Liver (tissue), 9 donors: ENCODE measurements around the gene RAD51B. TPM values are rescaled to one million over a fixed set of nuclear protein-coding genes. Genes with fewer than 3 reads are reported as not detected.

Experiments
- DNase-seq: peaks from one replicate; pipeline ENCODE4 v3.0.0-alpha.2; 2017; ENCODE audit warnings: low spot score
- H3K27ac ChIP-seq, 2 donors: one replicate each; pipeline ENCODE4 v1.7.0; 2013; ENCODE audit warnings: inconsistent platforms in 2 of 2, low read length in 2 of 2, control low read depth in 1 of 2, low read depth in 1 of 2, mild to moderate bottlenecking in 1 of 2
- H3K27me3 ChIP-seq, 4 donors: one replicate each; pipeline versions ENCODE4 v1.6.1 to v1.7.0; 2013; ENCODE audit warnings: low read length in 3 of 4, inconsistent platforms in 1 of 4, mild to moderate bottlenecking in 1 of 4, moderate library complexity in 1 of 4; ENCODE audit not compliant: control insufficient read depth in 4 of 4, insufficient read depth in 4 of 4
- H3K36me3 ChIP-seq, 4 donors: one replicate each; pipeline versions ENCODE4 v1.6.1 to v1.7.0; 2013; ENCODE audit warnings: low read length in 3 of 4, mild to moderate bottlenecking in 3 of 4, low read depth in 1 of 4, moderate library complexity in 1 of 4; ENCODE audit not compliant: control insufficient read depth in 4 of 4, insufficient read depth in 3 of 4
- H3K4me1 ChIP-seq, 4 donors: one replicate each; pipeline versions ENCODE4 v1.6.1 to v1.7.0; 2013; ENCODE audit warnings: low read length in 3 of 4, mild to moderate bottlenecking in 3 of 4, moderate library complexity in 1 of 4; ENCODE audit not compliant: control insufficient read depth in 4 of 4, insufficient read depth in 4 of 4
- H3K4me3 ChIP-seq, 3 donors: one replicate each; pipeline versions ENCODE4 v1.6.1 to v1.7.0; 2013; ENCODE audit warnings: low read length in 3 of 3, control low read depth in 1 of 3, low read depth in 1 of 3, mild to moderate bottlenecking in 1 of 3
- H3K9ac ChIP-seq, 2 donors: one replicate each; pipeline ENCODE4 v1.7.0; 2013; ENCODE audit warnings: low read length in 2 of 2, mild to moderate bottlenecking in 2 of 2, moderate library complexity in 2 of 2, control low read depth in 1 of 2, low read depth in 1 of 2
- H3K9me3 ChIP-seq, 4 donors: one replicate each; pipeline versions ENCODE4 v1.6.1 to v1.7.0; 2013; ENCODE audit warnings: low read length in 3 of 4; ENCODE audit not compliant: control insufficient read depth in 4 of 4
- FOXA1 ChIP-seq: IDR thresholded peaks from 2 replicates; pipeline ENCODE4 v1.6.1; 2016; ENCODE audit warnings: antibody characterized with exemption
- GABPA ChIP-seq, 2 donors: IDR thresholded peaks in 1 of 2; conservative IDR thresholded peaks in 1 of 2; 2 replicates each; pipeline ENCODE4 v1.6.1; 2016; ENCODE audit warnings: antibody characterized with exemption in 2 of 2, mild to moderate bottlenecking in 1 of 2, moderate library complexity in 1 of 2
- HNF4A ChIP-seq, 2 donors: conservative IDR thresholded peaks; 2 replicates each; pipeline ENCODE4 v1.6.1; 2016; ENCODE audit warnings: antibody characterized with exemption in 2 of 2, mild to moderate bottlenecking in 2 of 2
- HNF4G ChIP-seq: IDR thresholded peaks from 2 replicates; pipeline ENCODE4 v1.6.1; 2016; ENCODE audit warnings: antibody characterized with exemption
- JUND ChIP-seq, 2 donors: IDR thresholded peaks; 2 replicates each; pipeline ENCODE4 v1.6.1; 2016; ENCODE audit warnings: antibody characterized with exemption in 2 of 2
- RAD21 ChIP-seq, 2 donors: IDR thresholded peaks; 2 replicates each; pipeline ENCODE4 v1.6.1; 2016; ENCODE audit warnings: antibody characterized with exemption in 2 of 2, mild to moderate bottlenecking in 2 of 2
- RXRA ChIP-seq, 2 donors: IDR thresholded peaks; 2 replicates each; pipeline ENCODE4 v1.6.1; 2017 to 2018; ENCODE audit warnings: antibody characterized with exemption in 2 of 2, mild to moderate bottlenecking in 1 of 2
- SP1 ChIP-seq: IDR thresholded peaks from 2 replicates; pipeline ENCODE4 v1.6.1; 2018; ENCODE audit warnings: antibody characterized with exemption, mild to moderate bottlenecking
- TAF1 ChIP-seq: conservative IDR thresholded peaks from 2 replicates; pipeline ENCODE4 v1.6.1; 2016; ENCODE audit warnings: antibody characterized with exemption, mild to moderate bottlenecking
- WGBS: extraction: QIAGEN DNeasy Blood & Tissue Kit; methylation state at CpG from one replicate; pipeline ENCODE4 v1.1.7; 2013; 5-methylcytosine and 5-hydroxymethylcytosine counted together
- polyA plus RNA-seq, 2 donors: library from polyadenylated mRNA; stranded (reverse) in 1 of 2; unstranded in 1 of 2; fragments of 200-250 nt in 1 of 2; fragments of >200 nt in 1 of 2; fragmentation: Nextera tagmentation in 1 of 2; extraction: Ambion mirVana in 1 of 2; gene quantifications; one replicate each; pipeline versions ENCODE4 v1.2.1 to v1.2.3, GENCODE V29; 2013 to 2015
- total RNA-seq, 2 donors: library from RNA; depleted of rRNA; stranded (reverse); fragments of >200 nt; gene quantifications; one replicate each; pipeline ENCODE4 v1.2.3, GENCODE V29; 2014
- TF ChIP-seq, protein P1 (sequence below): IDR thresholded peaks from 2 replicates; pipeline ENCODE4 v1.6.1; 2016; ENCODE audit warnings: antibody characterized with exemption, mild to moderate bottlenecking
- TF ChIP-seq, protein P2 (sequence below): IDR thresholded peaks from 2 replicates; pipeline ENCODE4 v1.6.1; 2016; ENCODE audit warnings: antibody characterized with exemption
- TF ChIP-seq, protein P3 (sequence below): IDR thresholded peaks from 2 replicates; pipeline ENCODE4 v1.6.1; 2016; ENCODE audit warnings: antibody characterized with exemption
- TF ChIP-seq, protein P4 (sequence below): IDR thresholded peaks from 2 replicates; pipeline ENCODE4 v1.6.1; 2016; ENCODE audit warnings: antibody characterized with exemption
- donor health status: healthy.
- donor health status: healthy.
- donor health status: healthy.
- donor health status: healthy.
- donor health status: healthy.

RAD51B gene
- total and polyA plus RNA-seq, 4 donors = 0.81 to 12.9 (median 2.4) TPM

DNA sequence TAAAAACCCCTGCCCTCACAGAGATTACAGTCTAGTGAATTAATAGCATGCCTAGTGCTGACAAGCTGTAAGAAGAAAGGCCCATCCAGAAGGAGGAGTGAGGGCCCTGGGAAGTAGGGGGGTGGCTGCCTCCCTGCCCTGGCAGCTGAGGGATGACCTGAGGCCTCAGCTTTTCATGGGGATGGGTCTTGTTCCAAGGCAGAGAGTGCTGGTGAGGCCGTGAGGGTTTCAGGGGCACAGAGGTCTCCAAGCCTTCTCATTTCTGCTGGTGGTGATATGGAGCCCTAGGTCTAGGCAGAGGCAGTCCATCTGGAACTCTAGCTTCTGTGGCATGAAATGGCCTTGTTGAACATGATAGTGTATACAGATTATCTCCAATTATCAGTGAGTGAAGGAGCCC lies 858.9 kb downstream of the RAD51B start:
- DNase-seq = no peak
- H3K27ac ChIP-seq = no peak overlapping the region
- H3K27me3 ChIP-seq = no peaks in the 10 kb centered on the region
- 98% methylated on average over 1 of the region's 1 CpG for WGBS
- H3K4me1 ChIP-seq = peaks cover 4 to 19% (median 8%) of the 10 kb centered on the region in 4 donors
- no peaks in the 10 kb centered on the region for H3K36me3 ChIP-seq
- no peak overlapping the region for H3K4me3 ChIP-seq
- TF ChIP-seq, protein P1, sequence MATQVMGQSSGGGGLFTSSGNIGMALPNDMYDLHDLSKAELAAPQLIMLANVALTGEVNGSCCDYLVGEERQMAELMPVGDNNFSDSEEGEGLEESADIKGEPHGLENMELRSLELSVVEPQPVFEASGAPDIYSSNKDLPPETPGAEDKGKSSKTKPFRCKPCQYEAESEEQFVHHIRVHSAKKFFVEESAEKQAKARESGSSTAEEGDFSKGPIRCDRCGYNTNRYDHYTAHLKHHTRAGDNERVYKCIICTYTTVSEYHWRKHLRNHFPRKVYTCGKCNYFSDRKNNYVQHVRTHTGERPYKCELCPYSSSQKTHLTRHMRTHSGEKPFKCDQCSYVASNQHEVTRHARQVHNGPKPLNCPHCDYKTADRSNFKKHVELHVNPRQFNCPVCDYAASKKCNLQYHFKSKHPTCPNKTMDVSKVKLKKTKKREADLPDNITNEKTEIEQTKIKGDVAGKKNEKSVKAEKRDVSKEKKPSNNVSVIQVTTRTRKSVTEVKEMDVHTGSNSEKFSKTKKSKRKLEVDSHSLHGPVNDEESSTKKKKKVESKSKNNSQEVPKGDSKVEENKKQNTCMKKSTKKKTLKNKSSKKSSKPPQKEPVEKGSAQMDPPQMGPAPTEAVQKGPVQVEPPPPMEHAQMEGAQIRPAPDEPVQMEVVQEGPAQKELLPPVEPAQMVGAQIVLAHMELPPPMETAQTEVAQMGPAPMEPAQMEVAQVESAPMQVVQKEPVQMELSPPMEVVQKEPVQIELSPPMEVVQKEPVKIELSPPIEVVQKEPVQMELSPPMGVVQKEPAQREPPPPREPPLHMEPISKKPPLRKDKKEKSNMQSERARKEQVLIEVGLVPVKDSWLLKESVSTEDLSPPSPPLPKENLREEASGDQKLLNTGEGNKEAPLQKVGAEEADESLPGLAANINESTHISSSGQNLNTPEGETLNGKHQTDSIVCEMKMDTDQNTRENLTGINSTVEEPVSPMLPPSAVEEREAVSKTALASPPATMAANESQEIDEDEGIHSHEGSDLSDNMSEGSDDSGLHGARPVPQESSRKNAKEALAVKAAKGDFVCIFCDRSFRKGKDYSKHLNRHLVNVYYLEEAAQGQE = no peak
- no peak for TF ChIP-seq JUND (IDR thresholded peaks at IDR 0.05)
- no peak for TF ChIP-seq TAF1
- TF ChIP-seq HNF4G = no peak
- TF ChIP-seq, protein P2, sequence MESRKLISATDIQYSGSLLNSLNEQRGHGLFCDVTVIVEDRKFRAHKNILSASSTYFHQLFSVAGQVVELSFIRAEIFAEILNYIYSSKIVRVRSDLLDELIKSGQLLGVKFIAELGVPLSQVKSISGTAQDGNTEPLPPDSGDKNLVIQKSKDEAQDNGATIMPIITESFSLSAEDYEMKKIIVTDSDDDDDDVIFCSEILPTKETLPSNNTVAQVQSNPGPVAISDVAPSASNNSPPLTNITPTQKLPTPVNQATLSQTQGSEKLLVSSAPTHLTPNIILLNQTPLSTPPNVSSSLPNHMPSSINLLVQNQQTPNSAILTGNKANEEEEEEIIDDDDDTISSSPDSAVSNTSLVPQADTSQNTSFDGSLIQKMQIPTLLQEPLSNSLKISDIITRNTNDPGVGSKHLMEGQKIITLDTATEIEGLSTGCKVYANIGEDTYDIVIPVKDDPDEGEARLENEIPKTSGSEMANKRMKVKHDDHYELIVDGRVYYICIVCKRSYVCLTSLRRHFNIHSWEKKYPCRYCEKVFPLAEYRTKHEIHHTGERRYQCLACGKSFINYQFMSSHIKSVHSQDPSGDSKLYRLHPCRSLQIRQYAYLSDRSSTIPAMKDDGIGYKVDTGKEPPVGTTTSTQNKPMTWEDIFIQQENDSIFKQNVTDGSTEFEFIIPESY = no peak
- no peak for TF ChIP-seq SP1
- H3K9me3 ChIP-seq = no peaks in the 10 kb centered on the region
- no peak overlapping the region for H3K9ac ChIP-seq

DNA sequence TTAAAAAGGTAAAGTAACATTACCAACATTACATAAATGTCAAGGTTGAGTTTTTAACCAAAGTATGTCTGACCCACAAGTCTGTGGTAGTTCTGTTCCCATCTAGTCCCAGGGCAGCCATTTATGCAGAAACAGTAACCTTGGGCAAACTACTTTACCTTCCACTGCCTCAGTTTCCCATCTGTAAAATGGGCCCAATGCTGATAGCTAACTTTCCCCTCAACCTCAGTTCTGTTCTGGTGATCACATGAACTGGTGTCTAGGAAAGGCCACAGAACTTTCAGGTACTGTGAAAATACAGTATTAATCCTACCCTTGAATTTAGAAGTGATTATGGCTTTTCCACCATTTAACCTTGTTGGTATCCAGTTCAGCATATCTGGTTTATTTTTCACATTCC lies 859.7 kb downstream of the RAD51B start:
- Histone ChIP-seq H3K9ac (no peak overlapping the region), H3K27me3 (no peaks in the 10 kb centered on the region), H3K36me3 (no peaks in the 10 kb centered on the region), H3K9me3 (no peaks in the 10 kb centered on the region), H3K27ac (peak overlapping the region; percentile 80 to 86), H3K4me1 (peaks cover 4 to 18% (median 8%) of the 10 kb centered on the region in 4 donors), H3K4me3 (peak overlapping the region in 2 of 3 donors; percentile 6 to 30)
- no peak for DNase-seq
- TF ChIP-seq, protein P3, sequence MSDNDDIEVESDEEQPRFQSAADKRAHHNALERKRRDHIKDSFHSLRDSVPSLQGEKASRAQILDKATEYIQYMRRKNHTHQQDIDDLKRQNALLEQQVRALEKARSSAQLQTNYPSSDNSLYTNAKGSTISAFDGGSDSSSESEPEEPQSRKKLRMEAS = peak; percentile 55
- TF ChIP-seq RXRA (IDR thresholded peaks at IDR 0.05) = no peak

DNA sequence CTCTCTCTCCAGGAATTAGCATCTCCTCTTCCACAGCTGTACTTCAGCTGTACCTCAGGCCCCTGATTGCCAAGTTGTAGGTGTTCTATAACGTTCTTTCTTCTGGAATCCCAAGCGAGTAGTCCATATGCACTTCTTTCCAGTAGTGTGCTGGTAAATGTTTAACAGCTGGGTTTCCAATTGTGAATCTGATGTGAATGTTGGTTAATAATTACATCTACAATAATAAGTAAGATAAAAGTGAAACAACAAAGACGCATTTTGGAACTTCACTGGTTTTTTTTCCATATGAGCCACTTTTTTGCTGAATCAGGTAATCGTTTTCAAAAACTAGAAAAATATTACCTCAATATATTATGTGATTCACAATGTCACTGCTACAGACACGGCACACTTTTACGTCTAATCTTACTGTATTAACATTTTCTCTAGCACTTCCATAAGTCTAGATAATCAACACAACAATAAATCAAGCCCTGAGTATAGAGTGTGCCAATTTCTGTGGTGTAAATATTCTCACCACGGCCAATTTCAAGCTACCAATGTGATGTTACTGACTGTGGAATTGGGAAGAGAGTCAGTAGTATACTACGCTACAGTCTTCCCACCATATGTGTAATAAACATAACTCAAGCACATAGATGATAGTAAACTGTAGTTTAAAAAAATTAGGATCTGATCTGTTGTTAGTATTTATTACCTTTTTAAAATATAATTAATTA lies 860.3 kb downstream of the RAD51B start:
- Histone ChIP-seq H3K9ac (peak overlapping the region in 1 of 2 donors; percentile 65), H3K27me3 (no peaks in the 10 kb centered on the region), H3K4me3 (peak overlapping the region in 2 of 3 donors; percentile 6 to 30), H3K36me3 (no peaks in the 10 kb centered on the region), H3K9me3 (no peaks in the 10 kb centered on the region), H3K27ac (peak overlapping the region; percentile 80 to 86), H3K4me1 (peaks cover 4 to 18% (median 9%) of the 10 kb centered on the region in 4 donors)
- WGBS = 38% methylated on average over 8 of the region's 8 CpGs
- DNase-seq = no peak
- TF ChIP-seq SP1 (peak; percentile 59), JUND (IDR thresholded peaks at IDR 0.05) (peak in 1 of 2 donors; percentile 12), RAD21 (IDR thresholded peaks at IDR 0.05) (peak; percentile 43 to 51), FOXA1 (no peak), HNF4G (no peak), RXRA (IDR thresholded peaks at IDR 0.05) (peak in 1 of 2 donors; percentile 35), GABPA (IDR thresholded peaks at IDR 0.05 in 1 of 2, conservative IDR thresholded peaks at IDR 0.05 in 1 of 2) (no peak), HNF4A (conservative IDR thresholded peaks at IDR 0.05) (peak in 1 of 2 donors; percentile 25), TAF1 (no peak)
- TF ChIP-seq, protein P1 = peak; percentile 80
- TF ChIP-seq, protein P2 = peak; percentile 35
- TF ChIP-seq, protein P4, sequence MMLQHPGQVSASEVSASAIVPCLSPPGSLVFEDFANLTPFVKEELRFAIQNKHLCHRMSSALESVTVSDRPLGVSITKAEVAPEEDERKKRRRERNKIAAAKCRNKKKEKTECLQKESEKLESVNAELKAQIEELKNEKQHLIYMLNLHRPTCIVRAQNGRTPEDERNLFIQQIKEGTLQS = no peak
- TF ChIP-seq, protein P3 = no peak
